Muscle layer of colon (tissue), 2 donors: Measurements from ENCODE around the gene NDE1.
"Not testable (repeated sequence)": the region's sequence is repeated elsewhere in the genome, so short reads cannot be mapped to it uniquely, and the experiment has no call there.

Experiments used
- H3K27ac ChIP-seq: one replicate; pipeline ENCODE4 v1.7.0; 2013; ENCODE audit warnings: low read depth, mild to moderate bottlenecking, low read length, moderate library complexity
- H3K27me3 ChIP-seq, 2 donors: one replicate each; pipeline ENCODE4 v1.7.0; 2013; ENCODE audit warnings: low read length in 2 of 2, mild to moderate bottlenecking in 2 of 2; ENCODE audit not compliant: insufficient read depth in 2 of 2, control insufficient read depth in 1 of 2
- H3K36me3 ChIP-seq: one replicate; pipeline ENCODE4 v1.7.0; 2013; ENCODE audit warnings: mild to moderate bottlenecking, low read length; ENCODE audit not compliant: insufficient read depth
- H3K4me1 ChIP-seq: one replicate; pipeline ENCODE4 v1.7.0; 2013; ENCODE audit warnings: mild to moderate bottlenecking, low read length; ENCODE audit not compliant: insufficient read depth
- H3K4me3 ChIP-seq, 2 donors: one replicate each; pipeline ENCODE4 v1.7.0; 2013; ENCODE audit warnings: low read length in 2 of 2, low read depth in 1 of 2, mild to moderate bottlenecking in 1 of 2, moderate library complexity in 1 of 2
- H3K9ac ChIP-seq: one replicate; pipeline ENCODE4 v1.7.0; 2013; ENCODE audit warnings: low read length
- H3K9me3 ChIP-seq: one replicate; pipeline ENCODE4 v1.7.0; 2013; ENCODE audit warnings: mild to moderate bottlenecking, low read length
- donor health status: abdominal sarcoma.
- donor health status: Adenocarcinoma of cecum.

NDE1 gene

GRCh38 chr16:15682105-15682570 is 32.1 kb downstream of the NDE1 start:
- Histone ChIP-seq H3K36me3 (peaks cover 24% of the 10 kb centered on the region), H3K9ac (no peak overlapping the region), H3K27me3 (no peaks in the 10 kb centered on the region), H3K27ac (no peak overlapping the region), H3K4me3 (no peak overlapping the region), H3K9me3 (no peaks in the 10 kb centered on the region), H3K4me1 (no peaks in the 10 kb centered on the region)

- no peak overlapping the region for H3K9ac ChIP-seq
- no peak overlapping the region for H3K27ac ChIP-seq
- no peaks in the 10 kb centered on the region for H3K9me3 ChIP-seq
- H3K36me3 ChIP-seq, result peaks cover 41% of the 10 kb centered on the region
- H3K4me1 ChIP-seq, result no peaks in the 10 kb centered on the region
- H3K4me3 ChIP-seq, result no peak overlapping the region
- no peaks in the 10 kb centered on the region for H3K27me3 ChIP-seq
These were observed 36.2 kb downstream of the NDE1 start for GRCh38 chr16:15686287-15686686.

- Histone ChIP-seq H3K9me3 (no peaks in the 10 kb centered on the region), H3K36me3 (peaks cover 71% of the 10 kb centered on the region), H3K27ac (no peak overlapping the region), H3K27me3 (no peaks in the 10 kb centered on the region), H3K4me3 (no peak overlapping the region), H3K9ac (no peak overlapping the region), H3K4me1 (no peaks in the 10 kb centered on the region)
These were observed 39.2 kb downstream of the NDE1 start for GRCh38 chr16:15689290-15689689.

GRCh38 chr16:15690296-15690695 is 40.3 kb downstream of the NDE1 start:
- Histone ChIP-seq H3K9me3 (no peaks in the 10 kb centered on the region), H3K9ac (no peak overlapping the region), H3K36me3 (peaks cover 81% of the 10 kb centered on the region), H3K4me1 (no peaks in the 10 kb centered on the region), H3K4me3 (no peak overlapping the region), H3K27ac (no peak overlapping the region), H3K27me3 (no peaks in the 10 kb centered on the region)

GRCh38 chr16:15691046-15691445 is 41.0 kb downstream of the NDE1 start:
- peaks cover 85% of the 10 kb centered on the region for H3K36me3 ChIP-seq

GRCh38 chr16:15692508-15692907 is 42.5 kb downstream of the NDE1 start:
- H3K4me1 ChIP-seq, H3K9me3 ChIP-seq, H3K27me3 ChIP-seq, H3K9ac ChIP-seq, H3K27ac ChIP-seq, H3K4me3 ChIP-seq: not testable (repeated sequence)
- H3K36me3 ChIP-seq, result peaks cover 83% of the 10 kb centered on the region

More at GRCh38 chr16:15691046-15691445, 41.0 kb downstream of the NDE1 start:
- H3K27me3 ChIP-seq, result no peaks in the 10 kb centered on the region
- no peaks in the 10 kb centered on the region for H3K4me1 ChIP-seq
- H3K27ac ChIP-seq, result no peak overlapping the region
- H3K9me3 ChIP-seq, result no peaks in the 10 kb centered on the region
- no peak overlapping the region for H3K9ac ChIP-seq
- H3K4me3 ChIP-seq, result no peak overlapping the region

GRCh38 chr16:15694499-15694898 is 44.5 kb downstream of the NDE1 start:
- peaks cover 74% of the 10 kb centered on the region for H3K36me3 ChIP-seq
- H3K27me3 ChIP-seq, result no peaks in the 10 kb centered on the region
- H3K9ac ChIP-seq, result no peak overlapping the region
- H3K27ac ChIP-seq, result no peak overlapping the region
- no peaks in the 10 kb centered on the region for H3K9me3 ChIP-seq
- no peaks in the 10 kb centered on the region for H3K4me1 ChIP-seq
- no peak overlapping the region for H3K4me3 ChIP-seq

- Histone ChIP-seq H3K27me3 (no peaks in the 10 kb centered on the region), H3K36me3 (peaks cover 53% of the 10 kb centered on the region), H3K4me3 (no peak overlapping the region), H3K9ac (no peak overlapping the region), H3K9me3 (no peaks in the 10 kb centered on the region), H3K4me1 (no peaks in the 10 kb centered on the region), H3K27ac (no peak overlapping the region)
These were observed 49.8 kb downstream of the NDE1 start for GRCh38 chr16:15699819-15700218.

- Histone ChIP-seq H3K4me3 (no peak overlapping the region), H3K36me3 (peaks cover 57% of the 10 kb centered on the region), H3K4me1 (no peaks in the 10 kb centered on the region), H3K27ac (peak overlapping the region; percentile 54), H3K9ac (no peak overlapping the region), H3K27me3 (no peaks in the 10 kb centered on the region), H3K9me3 (no peaks in the 10 kb centered on the region)
These were observed 51.3 kb downstream of the NDE1 start for GRCh38 chr16:15701367-15701766.

GRCh38 chr16:15701975-15702970 is 52.2 kb downstream of the NDE1 start:
- no peak overlapping the region for H3K9ac ChIP-seq
- H3K4me1 ChIP-seq, result no peaks in the 10 kb centered on the region
- H3K36me3 ChIP-seq, result peaks cover 57% of the 10 kb centered on the region
- no peaks in the 10 kb centered on the region for H3K9me3 ChIP-seq
- H3K27me3 ChIP-seq, result no peaks in the 10 kb centered on the region
- H3K4me3 ChIP-seq, result no peak overlapping the region
- peak overlapping the region; percentile 74 for H3K27ac ChIP-seq

GRCh38 chr16:15703029-15703736 is 53.1 kb downstream of the NDE1 start:
- no peaks in the 10 kb centered on the region for H3K27me3 ChIP-seq
- no peaks in the 10 kb centered on the region for H3K9me3 ChIP-seq
- H3K4me3 ChIP-seq, result no peak overlapping the region
- H3K9ac ChIP-seq, result no peak overlapping the region
- H3K4me1 ChIP-seq, result no peaks in the 10 kb centered on the region
- peak overlapping the region; percentile 74 for H3K27ac ChIP-seq
- H3K36me3 ChIP-seq, result peaks cover 65% of the 10 kb centered on the region
